ENCODE data around the gene ODAD2.

DNA sequence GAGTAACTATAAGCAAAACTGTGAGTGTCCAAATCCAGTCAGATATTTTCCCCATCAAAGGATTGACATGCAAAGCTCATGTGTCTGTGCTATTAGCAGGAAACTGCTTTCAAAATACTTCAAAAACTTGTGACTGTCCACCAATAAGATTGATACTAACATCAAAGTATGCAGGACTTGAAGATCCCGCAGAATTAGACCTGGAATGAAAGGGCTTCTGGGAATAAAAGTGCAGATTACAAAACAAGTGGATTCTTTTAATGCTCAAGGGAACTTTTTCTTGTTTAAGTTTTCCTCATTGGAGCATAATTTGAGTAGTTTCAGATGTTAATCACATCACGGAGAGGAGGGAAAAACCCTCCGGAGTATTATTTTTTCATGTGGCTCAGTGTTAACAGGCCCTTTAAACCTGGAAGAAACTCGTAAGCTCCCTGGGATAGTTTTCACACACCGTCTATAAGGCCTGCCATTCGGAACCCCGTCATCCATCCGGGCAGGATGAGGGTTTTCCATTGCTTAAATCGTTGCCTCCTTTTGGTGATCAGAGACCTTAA, 219.3 kb downstream of the ODAD2 start:
- TF ChIP-seq, protein P1, sequence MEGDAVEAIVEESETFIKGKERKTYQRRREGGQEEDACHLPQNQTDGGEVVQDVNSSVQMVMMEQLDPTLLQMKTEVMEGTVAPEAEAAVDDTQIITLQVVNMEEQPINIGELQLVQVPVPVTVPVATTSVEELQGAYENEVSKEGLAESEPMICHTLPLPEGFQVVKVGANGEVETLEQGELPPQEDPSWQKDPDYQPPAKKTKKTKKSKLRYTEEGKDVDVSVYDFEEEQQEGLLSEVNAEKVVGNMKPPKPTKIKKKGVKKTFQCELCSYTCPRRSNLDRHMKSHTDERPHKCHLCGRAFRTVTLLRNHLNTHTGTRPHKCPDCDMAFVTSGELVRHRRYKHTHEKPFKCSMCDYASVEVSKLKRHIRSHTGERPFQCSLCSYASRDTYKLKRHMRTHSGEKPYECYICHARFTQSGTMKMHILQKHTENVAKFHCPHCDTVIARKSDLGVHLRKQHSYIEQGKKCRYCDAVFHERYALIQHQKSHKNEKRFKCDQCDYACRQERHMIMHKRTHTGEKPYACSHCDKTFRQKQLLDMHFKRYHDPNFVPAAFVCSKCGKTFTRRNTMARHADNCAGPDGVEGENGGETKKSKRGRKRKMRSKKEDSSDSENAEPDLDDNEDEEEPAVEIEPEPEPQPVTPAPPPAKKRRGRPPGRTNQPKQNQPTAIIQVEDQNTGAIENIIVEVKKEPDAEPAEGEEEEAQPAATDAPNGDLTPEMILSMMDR (conservative IDR thresholded peaks at IDR 0.05) = no peak
- no peak for TF ChIP-seq EZH2 (IDR thresholded peaks at IDR 0.05; ENCODE audit: low read depth)
